Thyroid gland (tissue), 4 donors: ENCODE data around the gene MGAT4C.
"Not testable (repeated sequence)": the region's sequence is repeated elsewhere in the genome, so short reads cannot be mapped to it uniquely, and the experiment has no call there.

Experiments used
- CTCF ChIP-seq, 6 experiments: fragments of 200-600 bp in 3 of 6; fragments of 450-650 bp in 3 of 6; sonication (generic) in 3 of 6; IDR thresholded peaks; one replicate each; pipeline ENCODE4 v1.5.1; 2016 to 2019; ENCODE audit warnings: antibody characterized with exemption in 6 of 6, mild to moderate bottlenecking in 2 of 6, inconsistent platforms in 1 of 6, moderate library complexity in 1 of 6
- POLR2A ChIP-seq, 2 donors: fragments of 450-650 bp; IDR thresholded peaks; one replicate each; pipeline ENCODE4 v1.6.1; 2017; ENCODE audit warnings: antibody characterized with exemption in 2 of 2, mild to moderate bottlenecking in 2 of 2, moderate library complexity in 1 of 2

GRCh38 chr12:86059052-86059451, 197.1 kb downstream of the MGAT4C start:
- not testable (repeated sequence) for TF ChIP-seq CTCF (IDR thresholded peaks at IDR 0.05)
- peak in 1 of 2 donors; percentile 40 for TF ChIP-seq POLR2A (IDR thresholded peaks at IDR 0.05)
